Brain pericyte (primary cell): ENCODE data around the gene EAF2.
"Not testable (repeated sequence)": the region's sequence is repeated elsewhere in the genome, so short reads cannot be mapped to it uniquely, and the experiment has no call there.

Experiments used
- DNase-seq: peaks from one replicate; pipeline ENCODE4 v3.0.0-alpha.2; 2012; ENCODE audit warnings: low read depth, low spot score

The EAF2 gene

GRCh38 chr3:121863247-121863646 is 28.2 kb downstream of the EAF2 start:
- DNase-seq = not testable (repeated sequence)

GRCh38 chr3:121863801-121864200 is 28.8 kb downstream of the EAF2 start:
- DNase-seq = no peak

- no peak for DNase-seq
Observed at GRCh38 chr3:121869736-121870135, 34.7 kb downstream of the EAF2 start.

- no peak for DNase-seq
Observed at GRCh38 chr3:121870717-121871116, 35.7 kb downstream of the EAF2 start.

GRCh38 chr3:121871430-121871829 is 36.4 kb downstream of the EAF2 start:
- no peak for DNase-seq

GRCh38 chr3:121878411-121878810 is 43.4 kb downstream of the EAF2 start:
- DNase-seq = no peak

GRCh38 chr3:121883507-121883906 is 48.5 kb downstream of the EAF2 start:
- DNase-seq = no peak

GRCh38 chr3:121885386-121885785 is 50.4 kb downstream of the EAF2 start:
- DNase-seq = no peak

GRCh38 chr3:121894301-121894990 is 59.4 kb downstream of the EAF2 start, which contains the start of gene SLC15A2:
Gene SLC15A2, plus strand, starts transcription at chr3:121894401. Its CDS starts 76 bp downstream, at chr3:121894477.
- no peak for DNase-seq

GRCh38 chr3:121895121-121895520 is 60.1 kb downstream of the EAF2 start:
- DNase-seq = no peak

GRCh38 chr3:121895736-121896135 is 60.7 kb downstream of the EAF2 start:
- DNase-seq = no peak

- DNase-seq = no peak
Observed at GRCh38 chr3:121896823-121897222, 61.8 kb downstream of the EAF2 start.

GRCh38 chr3:121897296-121897695 is 62.3 kb downstream of the EAF2 start:
- DNase-seq = no peak

GRCh38 chr3:121913305-121913990 is 78.4 kb downstream of the EAF2 start:
- DNase-seq = no peak

GRCh38 chr3:121914081-121914998 is 79.3 kb downstream of the EAF2 start:
- DNase-seq = no peak

- no peak for DNase-seq
Observed at GRCh38 chr3:121916189-121916588, 81.2 kb downstream of the EAF2 start.

- DNase-seq = no peak
Observed at GRCh38 chr3:121918779-121919483, 83.9 kb downstream of the EAF2 start.

GRCh38 chr3:121924734-121925133 is 89.7 kb downstream of the EAF2 start:
- no peak for DNase-seq

- no peak for DNase-seq
Observed at GRCh38 chr3:121926380-121926779, 91.4 kb downstream of the EAF2 start.
